ENCODE results near the gene SRGAP2B.
"Not testable (repeated sequence)": the region's sequence is repeated elsewhere in the genome, so short reads cannot be mapped to it uniquely, and the experiment has no call there.

SRGAP2B gene

DNA sequence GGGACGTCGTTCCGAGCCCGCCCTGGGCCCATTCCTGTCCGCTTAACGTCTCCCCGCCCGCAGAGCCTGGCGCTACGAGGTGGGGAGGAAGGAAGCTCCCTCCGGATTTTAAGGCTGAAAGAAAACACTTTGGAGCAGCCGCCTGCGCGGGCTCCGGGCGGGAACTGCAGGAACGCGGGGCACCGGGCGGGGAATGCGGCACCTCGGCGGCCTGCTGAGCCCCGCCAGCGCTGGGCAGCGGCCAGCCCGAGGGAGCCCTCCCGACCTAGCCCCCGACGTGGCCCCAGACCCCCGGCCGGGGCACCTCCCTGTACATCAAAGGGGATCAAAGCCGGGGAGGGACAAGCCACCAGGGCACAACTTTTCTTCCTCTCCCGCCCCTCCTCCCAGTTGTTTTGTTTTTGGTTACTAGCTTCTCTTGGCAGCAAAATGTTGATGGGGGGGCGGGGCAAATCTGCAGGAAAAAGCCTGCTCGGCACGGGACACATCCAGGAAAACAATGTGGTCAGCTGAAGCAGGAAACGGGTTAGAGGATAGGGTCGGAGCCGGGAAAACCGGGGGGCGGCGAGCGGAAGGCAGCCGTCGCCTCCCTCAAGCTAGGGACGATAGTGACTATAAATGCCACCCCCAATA is 1.5 kb downstream of the SRGAP2B start:
- DNase-seq (ENCODE audit: low read depth in 1 of 2, low spot score in 1 of 2): not testable (repeated sequence)

DNA sequence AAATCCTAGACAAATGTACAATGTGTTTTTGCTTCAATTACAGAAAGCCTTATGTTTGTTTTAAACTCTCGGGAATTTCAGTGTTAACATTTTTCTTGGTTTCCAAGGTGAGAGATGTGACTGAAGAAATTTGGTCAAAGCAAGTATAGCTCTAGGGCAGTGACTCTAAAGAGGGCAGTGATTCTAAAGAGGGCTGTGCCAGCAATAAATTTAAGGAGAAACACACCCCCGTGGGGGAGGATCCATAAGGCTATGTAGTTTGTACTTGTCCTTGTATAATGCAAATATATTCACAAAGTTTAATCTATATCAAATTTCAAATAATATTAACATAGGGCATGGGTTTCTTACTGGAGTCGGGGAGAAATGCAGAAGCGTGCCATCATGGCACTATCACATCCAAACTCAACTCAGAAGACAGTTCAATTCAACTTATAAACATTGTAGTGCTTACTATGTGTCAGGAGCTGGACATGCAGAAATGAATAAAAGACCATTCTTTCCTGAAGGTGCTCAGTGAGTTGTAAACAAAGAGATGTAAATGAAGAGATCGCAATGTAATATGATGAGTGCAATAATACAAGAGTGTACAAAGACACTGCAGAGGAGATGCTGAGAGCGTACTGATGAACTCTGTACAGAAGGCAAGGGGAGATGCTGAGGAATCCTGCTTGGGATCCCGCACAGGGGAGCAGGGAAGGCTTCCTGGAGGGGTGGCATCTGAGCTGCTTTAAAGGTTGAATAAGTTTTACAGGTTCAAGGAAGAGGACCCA is 12.5 kb downstream of the SRGAP2B start:
- DNase-seq (ENCODE audit: low read depth in 1 of 2, low spot score in 1 of 2): not testable (repeated sequence)

DNA sequence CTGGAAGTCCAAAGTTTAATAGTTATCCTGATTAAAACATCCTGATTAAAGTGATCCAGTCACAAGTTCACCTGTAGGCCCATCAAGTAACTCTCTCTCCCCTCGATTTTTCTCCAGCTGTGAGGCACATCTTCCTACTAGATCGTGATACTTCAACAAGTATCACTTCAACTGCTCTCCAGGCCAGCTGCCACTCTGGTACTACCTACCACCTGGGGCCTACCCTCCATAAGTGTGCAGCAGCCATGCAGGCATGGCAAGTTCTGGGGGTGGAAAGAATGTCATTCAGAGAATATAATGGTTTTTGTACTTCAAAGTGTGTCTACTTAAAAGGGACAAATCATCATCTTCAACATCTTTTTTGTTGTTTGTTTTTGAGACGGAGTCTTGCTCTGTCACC is 14.9 kb downstream of the SRGAP2B start:
- DNase-seq (ENCODE audit: low read depth in 1 of 2, low spot score in 1 of 2): not testable (repeated sequence)

DNA sequence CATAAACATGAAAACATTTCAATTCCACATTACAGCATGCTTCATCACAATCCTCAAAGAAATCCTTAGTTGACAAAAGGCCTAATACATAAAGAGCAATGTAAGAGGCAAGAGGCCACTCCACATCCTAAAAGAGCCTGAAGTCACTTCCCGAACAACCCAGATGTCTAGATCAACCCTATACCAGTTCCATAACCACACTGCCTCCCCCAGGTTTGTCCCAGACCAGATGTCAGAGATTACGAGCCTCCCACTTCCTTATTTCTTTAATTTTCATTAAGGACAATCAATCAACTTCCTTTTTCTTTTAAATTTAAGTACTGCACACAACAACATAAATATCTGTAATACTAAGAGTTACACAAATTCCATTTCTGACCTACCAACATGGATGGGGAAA is 15.4 kb downstream of the SRGAP2B start:
- not testable (repeated sequence) for DNase-seq (ENCODE audit: low read depth in 1 of 2, low spot score in 1 of 2)

DNA sequence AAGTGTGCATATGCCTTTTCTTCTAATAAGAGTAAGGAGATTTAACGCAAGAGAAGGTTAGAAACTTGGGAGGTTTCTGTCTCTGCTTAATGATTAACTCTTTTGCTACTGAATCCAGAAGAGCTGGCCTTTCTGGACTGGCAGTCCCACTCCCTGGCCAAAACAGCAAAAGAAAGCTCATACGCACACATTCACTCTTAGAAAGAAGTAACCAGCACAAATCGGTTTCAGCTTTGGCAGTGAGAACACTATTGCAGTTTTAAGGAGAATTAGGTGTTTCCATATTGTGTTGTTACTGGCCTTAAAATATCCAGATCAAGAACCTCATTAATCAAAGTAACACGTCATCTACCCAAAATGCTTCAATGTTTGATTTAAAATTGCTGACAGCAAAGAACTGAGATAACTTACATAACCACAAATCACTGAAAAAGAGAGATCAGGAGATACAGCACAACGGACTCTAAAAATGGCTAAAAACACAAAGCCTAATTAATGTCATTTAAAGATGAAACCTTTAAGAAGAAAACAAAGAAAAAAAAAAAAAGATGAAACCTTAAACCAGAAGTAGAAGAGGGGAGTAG is 16.2 kb downstream of the SRGAP2B start:
- DNase-seq (ENCODE audit: low read depth in 1 of 2, low spot score in 1 of 2): not testable (repeated sequence)

DNA sequence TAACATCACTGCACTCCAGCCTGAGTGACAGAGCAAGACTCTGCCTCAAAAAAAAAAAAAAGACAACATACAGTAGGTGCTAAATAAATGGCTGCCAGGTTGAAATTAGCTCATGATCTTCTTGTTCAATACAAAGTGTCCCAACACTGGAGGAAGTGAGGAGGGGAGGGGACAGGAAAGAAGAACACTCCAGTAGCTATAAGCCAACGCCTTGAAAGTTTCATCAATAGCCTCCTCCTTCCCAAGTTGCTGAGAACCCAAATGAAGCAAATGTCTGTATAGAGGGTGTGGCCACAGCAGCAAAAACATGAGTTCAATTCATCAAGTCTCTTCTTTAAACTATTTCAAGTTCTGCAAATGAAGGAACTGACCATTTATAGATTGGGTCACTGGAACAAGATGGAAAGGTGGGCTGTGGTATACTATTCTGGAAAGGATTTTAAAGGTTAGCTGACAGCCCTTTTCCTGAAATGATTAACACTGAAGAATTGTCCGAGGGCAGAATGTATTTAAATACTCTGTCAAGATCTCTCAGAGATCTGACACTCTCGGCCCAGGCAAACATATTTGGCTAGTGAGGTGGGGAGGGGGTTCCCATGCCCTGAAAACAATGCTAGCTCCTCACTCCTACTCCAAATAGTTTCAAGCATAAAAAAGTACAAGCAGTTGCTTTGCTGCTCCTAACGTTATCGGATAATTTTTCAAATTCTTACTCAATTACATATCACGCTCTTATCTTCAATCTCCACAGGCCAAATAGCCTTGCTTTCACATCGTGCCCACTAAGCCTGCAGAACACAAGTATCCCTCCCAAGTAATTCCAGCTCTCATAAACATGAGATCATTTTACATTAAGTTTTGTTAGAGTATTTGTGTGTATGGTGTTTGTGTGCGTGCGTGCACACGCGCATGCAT is 17.0 kb downstream of the SRGAP2B start:
- DNase-seq (ENCODE audit: low read depth in 1 of 2, low spot score in 1 of 2): not testable (repeated sequence)

DNA sequence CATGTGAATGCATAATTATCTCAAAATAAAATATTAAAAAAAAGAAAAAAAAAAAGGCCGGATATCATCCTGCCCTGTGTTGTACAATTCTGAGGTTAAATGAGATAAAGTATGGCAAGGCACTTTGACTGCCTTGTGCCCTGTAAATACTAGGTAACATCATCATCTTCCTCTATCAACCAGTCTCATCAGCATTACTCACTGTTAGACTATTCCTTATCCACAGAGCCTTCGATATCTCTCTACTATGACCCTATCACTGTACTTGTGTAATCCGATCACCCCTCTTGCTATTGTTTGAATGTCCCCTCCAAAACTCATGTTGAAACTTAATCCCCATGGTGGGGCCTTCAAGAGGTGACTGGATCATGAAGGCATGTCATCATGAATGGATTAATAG is 18.3 kb downstream of the SRGAP2B start:
- DNase-seq (ENCODE audit: low read depth in 1 of 2, low spot score in 1 of 2): not testable (repeated sequence)

DNA sequence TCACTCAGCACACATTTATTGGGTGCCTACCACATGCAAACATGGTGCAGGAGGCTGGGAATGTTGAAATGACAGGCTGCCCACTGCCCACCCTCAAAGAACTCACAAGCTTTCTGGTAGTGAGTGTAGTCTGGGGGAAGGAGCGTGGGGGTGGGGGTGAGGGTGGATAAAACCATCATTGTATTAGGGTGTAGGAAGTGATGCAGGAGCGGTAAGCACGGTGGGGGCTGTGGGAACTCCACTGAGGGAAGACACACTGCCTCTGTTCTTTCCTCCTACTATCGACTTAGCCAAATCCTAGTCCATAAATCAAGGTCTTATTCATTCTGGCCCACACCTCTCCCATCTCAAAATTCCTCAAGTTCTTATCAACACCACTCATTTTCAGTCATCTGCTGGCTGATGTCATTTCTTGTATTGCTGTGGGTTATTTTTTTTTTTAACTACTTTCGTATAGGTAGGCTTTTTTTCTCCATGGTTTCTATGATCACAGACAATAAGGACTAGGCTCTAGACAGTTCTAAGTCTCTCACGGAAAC is 21.0 kb downstream of the SRGAP2B start:
- DNase-seq (ENCODE audit: low read depth in 1 of 2, low spot score in 1 of 2): not testable (repeated sequence)

DNA sequence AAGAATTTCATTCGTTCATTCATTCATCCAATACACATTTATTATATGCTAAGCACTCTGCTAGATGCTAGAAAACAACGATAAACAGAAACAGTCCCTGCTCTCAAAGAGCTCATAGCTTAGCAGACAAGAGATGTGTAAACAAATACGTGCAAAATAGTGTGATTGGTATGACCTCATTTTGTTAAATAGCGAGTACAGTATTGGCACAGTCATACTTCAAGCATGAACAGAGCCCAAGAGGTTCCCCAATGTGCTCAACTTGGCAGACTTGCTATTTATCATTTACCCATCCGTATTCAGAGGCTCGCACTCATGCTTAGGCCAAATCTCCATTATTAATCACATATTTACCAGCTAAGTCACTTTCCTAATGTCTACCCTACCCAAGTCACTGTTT is 23.6 kb downstream of the SRGAP2B start:
- not testable (repeated sequence) for DNase-seq (ENCODE audit: low read depth in 1 of 2, low spot score in 1 of 2)

DNA sequence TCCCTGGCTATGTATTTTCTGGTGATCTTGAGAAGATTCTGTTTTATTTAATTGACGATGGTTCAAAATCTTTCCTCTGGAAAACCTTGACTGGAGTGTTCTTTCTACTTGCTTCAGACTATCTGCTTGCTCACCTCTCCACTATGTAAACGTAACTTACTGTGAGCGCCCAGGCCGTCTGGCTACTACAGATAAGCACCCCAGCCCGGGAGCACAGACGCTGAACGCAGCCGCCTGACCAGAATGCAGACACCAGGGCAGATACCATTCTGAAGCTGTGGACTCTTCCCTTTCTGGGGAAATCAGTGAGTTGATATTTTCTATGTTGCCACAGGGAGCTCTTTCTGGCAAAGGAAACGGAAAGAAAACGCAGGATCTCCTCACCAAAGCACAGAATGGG is 28.6 kb downstream of the SRGAP2B start:
- DNase-seq (ENCODE audit: low read depth in 1 of 2, low spot score in 1 of 2): not testable (repeated sequence)

DNA sequence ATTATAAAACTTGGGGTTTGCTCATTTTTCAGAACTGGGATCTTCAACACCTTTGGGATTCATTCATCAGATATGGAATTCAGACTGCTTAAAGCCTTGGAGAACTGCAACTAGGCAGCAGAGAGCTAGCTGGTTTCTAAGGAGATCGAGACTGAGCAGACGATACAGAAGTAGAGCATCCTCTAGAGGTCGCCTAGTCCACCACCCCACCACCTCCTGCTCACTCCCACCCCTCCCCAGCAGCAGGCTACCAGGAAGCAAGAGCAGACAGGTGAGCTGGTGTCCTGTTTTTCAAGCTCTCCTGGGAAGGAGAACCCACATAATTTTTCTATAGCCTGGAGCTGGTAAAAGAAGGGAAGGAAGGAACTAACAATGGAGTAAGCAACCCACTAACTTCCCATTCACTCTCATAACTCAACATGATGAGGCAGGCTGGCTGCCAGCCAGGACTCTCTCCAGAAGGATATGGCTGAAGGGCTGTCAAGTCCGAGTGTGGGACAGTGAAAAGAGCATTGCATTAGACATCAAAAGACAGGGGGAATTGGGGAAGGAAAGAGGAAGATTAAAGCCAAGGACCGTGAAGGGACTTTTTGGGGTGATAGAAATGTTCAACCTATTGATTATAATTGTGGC is 29.8 kb downstream of the SRGAP2B start:
- DNase-seq (ENCODE audit: low read depth in 1 of 2, low spot score in 1 of 2): not testable (repeated sequence)

DNA sequence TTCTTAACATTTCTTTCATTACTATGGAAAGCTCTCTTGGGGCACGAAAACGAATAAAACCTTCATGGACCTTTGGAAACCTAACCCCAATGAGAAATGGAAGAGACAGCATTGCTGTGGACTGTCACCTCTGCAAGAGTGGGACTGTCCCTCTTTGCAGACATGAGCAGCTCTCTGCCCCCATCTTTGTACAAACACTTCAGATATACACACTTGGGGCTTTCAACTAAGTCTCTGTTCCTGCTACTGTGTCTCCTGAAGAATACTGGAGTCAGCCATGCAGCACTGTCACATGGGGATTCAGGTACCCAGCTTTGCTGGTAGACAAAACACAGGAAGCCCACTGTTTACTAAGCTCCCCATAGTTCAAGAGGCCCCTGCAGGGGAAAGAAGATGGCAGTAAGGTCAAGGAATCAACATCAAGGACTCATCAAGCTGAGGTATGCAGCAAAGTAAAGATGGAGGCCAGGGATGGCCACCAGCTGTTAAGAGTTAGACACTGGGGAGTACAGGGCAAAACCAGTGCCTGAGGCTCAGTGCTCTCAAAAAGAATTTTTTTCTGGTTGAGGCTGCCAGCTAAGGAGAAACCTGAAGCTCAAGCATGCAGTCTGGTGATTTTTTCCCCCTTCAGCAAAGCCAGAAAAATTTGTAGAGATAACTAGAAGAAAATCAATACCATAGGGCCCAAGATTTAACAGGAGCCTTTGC is 31.0 kb downstream of the SRGAP2B start:
- not testable (repeated sequence) for DNase-seq (ENCODE audit: low read depth in 1 of 2, low spot score in 1 of 2)

DNA sequence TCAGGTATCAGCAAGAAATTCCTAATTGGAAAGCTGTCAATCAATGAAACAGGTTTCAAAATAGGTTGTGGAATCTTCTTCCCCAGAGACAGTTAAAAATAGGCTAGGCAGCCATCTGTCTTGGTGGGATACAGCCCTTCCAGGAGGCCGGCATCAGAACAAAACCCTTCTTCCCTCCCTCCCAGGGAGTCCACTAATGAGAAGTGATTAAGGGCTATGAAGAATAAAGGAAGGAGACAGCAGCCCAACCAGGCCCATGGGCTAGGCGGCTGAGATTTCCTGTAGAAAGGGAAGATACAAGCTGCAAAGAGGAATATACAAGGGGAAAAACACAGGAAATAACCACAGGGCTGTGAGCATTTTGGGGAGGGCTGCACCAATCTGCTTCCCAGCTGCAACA is 31.8 kb downstream of the SRGAP2B start:
- DNase-seq (ENCODE audit: low read depth in 1 of 2, low spot score in 1 of 2): not testable (repeated sequence)

DNA sequence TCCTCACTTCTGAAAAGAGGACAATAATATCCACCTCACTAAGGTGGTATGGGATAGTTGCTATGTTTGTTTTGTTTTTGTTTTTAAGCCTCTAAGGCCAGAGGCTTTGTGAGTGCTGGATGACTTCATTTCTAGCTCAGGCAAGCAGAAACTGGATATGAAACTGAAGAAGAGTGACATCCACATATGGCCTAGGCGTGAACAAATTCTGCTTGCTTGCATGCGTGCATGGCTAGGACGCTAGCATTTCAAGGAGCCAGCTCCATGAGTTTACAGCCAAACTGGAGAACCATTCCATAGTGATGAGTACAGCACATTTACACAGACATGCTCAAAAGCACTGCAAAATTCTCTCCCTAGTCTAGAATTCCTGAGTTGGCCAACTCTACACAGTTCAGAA is 36.9 kb downstream of the SRGAP2B start:
- not testable (repeated sequence) for DNase-seq (ENCODE audit: low read depth in 1 of 2, low spot score in 1 of 2)

DNA sequence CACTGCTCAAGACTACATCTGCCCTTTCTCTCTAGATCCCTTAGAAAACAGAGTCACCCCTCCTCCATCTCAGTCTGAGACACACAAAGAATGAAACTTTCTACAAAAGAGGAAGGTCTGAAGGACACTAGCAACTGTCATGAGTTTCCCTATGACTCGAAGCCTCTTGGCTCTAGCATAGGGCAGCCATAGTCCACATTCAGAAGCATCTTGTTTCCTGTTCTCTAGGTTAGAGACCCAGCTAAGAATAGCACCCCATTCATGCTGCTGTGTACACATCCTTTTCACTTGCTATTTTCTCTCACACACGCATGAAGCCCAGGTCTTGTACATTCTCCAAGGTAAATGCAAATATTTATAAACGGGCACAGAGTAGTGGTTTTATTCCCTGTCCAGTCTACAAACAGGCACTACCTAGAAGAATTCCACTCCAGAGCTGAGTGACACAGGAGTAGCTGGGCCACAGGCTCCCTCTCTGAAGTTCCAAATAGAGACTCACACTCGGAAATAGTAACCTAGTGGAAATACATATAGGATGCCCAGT is 39.8 kb downstream of the SRGAP2B start:
- DNase-seq (ENCODE audit: low read depth in 1 of 2, low spot score in 1 of 2): not testable (repeated sequence)

DNA sequence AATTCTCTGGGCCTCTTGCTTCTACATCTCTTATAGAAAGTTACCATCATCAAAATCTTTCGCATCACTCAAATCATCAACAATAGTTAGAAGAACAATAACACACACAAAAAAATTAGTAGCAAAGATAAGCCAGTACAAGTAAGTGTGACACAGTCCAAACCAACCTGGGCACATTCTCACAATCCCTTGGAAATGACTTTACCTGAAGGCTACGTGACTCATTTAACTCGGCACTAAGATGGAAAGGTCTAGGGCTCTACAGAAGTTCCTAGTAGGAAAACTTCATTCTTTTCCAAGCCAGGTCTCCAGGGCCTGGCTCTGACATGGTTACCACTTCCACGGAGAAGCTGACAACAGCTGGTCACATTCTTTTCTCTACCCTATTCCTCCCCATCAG is 41.7 kb downstream of the SRGAP2B start:
- not testable (repeated sequence) for DNase-seq (ENCODE audit: low read depth in 1 of 2, low spot score in 1 of 2)

DNA sequence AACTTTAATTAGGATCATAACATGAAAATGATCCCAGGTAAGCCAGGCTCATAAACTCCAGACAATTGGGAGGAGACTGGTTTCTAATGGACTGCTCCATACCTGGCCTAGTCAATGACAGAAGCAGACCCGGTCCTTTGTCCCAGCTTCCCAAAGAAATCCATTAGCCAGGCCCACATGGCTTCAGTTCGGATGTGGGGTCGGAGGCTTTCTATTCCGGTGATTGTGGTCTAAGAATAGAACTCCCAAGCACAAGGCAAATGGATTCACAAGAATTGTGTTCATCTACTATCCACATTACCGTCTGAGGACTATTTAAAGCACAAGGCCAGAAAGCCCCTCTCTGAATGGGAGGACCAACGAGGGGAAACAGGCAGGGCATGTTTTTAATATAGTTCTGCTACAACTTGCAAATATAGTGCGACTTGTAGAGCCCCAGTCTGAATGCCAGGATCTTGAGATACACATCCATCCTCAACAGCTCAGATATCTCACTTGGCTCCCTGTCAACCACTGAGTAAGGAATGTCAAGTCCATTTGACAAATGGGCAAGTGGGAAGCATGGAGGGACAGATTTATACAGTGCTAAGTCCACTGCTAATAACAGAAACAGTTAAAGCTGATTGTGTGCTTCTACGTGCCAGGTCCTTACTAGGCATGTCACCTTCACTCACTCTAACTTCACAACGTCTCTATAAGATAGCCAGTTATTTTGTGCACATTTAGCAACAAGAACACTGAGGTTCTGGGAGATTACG is 42.9 kb downstream of the SRGAP2B start:
- not testable (repeated sequence) for DNase-seq (ENCODE audit: low read depth in 1 of 2, low spot score in 1 of 2)

DNA sequence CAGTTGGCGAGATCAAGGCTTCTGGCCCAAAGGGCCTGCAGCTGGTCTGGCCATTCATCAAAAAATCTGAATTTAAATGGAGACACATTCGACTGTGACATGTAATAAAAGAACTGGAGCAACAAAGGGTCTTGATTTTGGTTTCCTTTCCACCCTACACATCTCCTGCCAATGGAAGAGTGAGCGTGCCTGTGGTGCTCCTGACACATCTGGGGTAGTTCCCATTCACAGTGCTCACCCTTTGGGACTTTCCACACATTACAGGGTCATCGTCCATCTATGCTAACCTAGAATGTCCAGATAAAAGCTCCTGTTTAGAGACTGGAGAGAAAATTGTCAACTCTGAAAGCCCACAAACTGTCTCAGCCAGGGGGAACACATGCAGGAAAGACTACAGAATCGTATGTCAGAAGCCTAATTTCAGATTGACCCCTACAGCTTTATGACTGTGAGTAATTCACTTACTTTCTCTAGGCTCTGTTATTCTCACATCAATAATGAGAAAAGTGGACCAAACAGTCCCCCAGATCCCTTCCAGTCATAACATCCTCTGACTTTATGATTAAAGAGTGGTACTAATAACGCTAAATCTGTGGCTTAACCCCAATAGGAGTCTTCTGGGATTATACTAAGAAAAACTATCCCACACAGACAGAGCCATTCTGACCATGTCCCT is 46.8 kb downstream of the SRGAP2B start:
- DNase-seq (ENCODE audit: low read depth in 1 of 2, low spot score in 1 of 2): not testable (repeated sequence)

All from stimulated activated CD4-positive, alpha-beta T cell treated with anti-CD3 and anti-CD28 coated beads, Interleukin-15, amount 100 ng/mL, for 1 hour (primary cell).